ENCODE measurements around the gene FGF10. TPM values are rescaled to one million over a fixed set of nuclear protein-coding genes. Genes with fewer than 3 reads are reported as not detected.

Gene FGF10
- polyA plus RNA-seq, 3 donors: not detected

GRCh38 chr5:44275329-44275728, 113.9 kb downstream of the FGF10 start:
- no peak overlapping the region for H3K4me3 ChIP-seq (replicated peaks in 1 of 3; ENCODE audit: low read depth in 2 of 3, low read length in 3 of 3)
- no peak overlapping the region for H3K4me2 ChIP-seq (replicated peaks; ENCODE audit: extremely low read depth, low read length, poor library complexity, severe bottlenecking)
- no peaks in the 10 kb centered on the region for H3K36me3 Mint-ChIP-seq
- H3K36me3 ChIP-seq (replicated peaks in 1 of 2; ENCODE audit: control insufficient read depth in 1 of 2, insufficient read depth in 2 of 2, low read length in 2 of 2): no peaks in the 10 kb centered on the region
- H3K4me1 ChIP-seq (ENCODE audit: control insufficient read depth in 1 of 2, insufficient read depth in 2 of 2, low read length in 2 of 2): no peaks in the 10 kb centered on the region
- no CpG with 5 or more reads among the region's 1 CpG for WGBS (ENCODE audit: insufficient coverage)
- no peaks in the 10 kb centered on the region for H4K20me1 ChIP-seq (ENCODE audit: insufficient read depth, low read length)
- H3K27me3 Mint-ChIP-seq (ENCODE audit: low read depth in 3 of 3): no peaks in the 10 kb centered on the region
- H3K4me1 Mint-ChIP-seq: no peaks in the 10 kb centered on the region
- TF ChIP-seq CTCF (IDR thresholded peaks at IDR 0.05): no peak
- H3K9ac ChIP-seq (ENCODE audit: insufficient read depth, low read length, poor library complexity, severe bottlenecking): no peak overlapping the region
- intact Hi-C loops (cut with micrococcal nuclease): no loop called here
- no peaks in the 10 kb centered on the region for H3K79me2 ChIP-seq (ENCODE audit: insufficient read depth, low read length)
- no peak overlapping the region for H3K4me3 Mint-ChIP-seq
- no peak overlapping the region for H3K27ac ChIP-seq (ENCODE audit: low read depth in 1 of 2, low read length in 2 of 2)
- H3K9me3 Mint-ChIP-seq: peaks cover 0 to 5% (median 0%) of the 10 kb centered on the region in 7 donors
- no peak overlapping the region for H2AFZ ChIP-seq (ENCODE audit: insufficient read depth, low read depth, low read length, poor library complexity, severe bottlenecking)
- no peaks in the 10 kb centered on the region for H3K27me3 ChIP-seq (ENCODE audit: control insufficient read depth in 2 of 2, insufficient read depth in 2 of 2, low read length in 2 of 2)
- H3K9me3 ChIP-seq (replicated peaks in 1 of 2; ENCODE audit: control insufficient read depth in 1 of 2, insufficient read depth in 1 of 2, low read length in 2 of 2): no peaks in the 10 kb centered on the region
- no peak overlapping the region for H3K27ac Mint-ChIP-seq
- no peak for DNase-seq

- Mint-ChIP-seq H3K9me3 (peaks cover 0 to 6% (median 0%) of the 10 kb centered on the region in 7 donors), H3K4me3 (no peak overlapping the region), H3K36me3 (no peaks in the 10 kb centered on the region), H3K4me1 (no peaks in the 10 kb centered on the region), H3K27ac (no peak overlapping the region), H3K27me3 (ENCODE audit: low read depth in 3 of 3) (peaks cover 0 to 2% (median 0%) of the 10 kb centered on the region in 3 donors)
- Histone ChIP-seq H3K27me3 (ENCODE audit: control insufficient read depth in 2 of 2, insufficient read depth in 2 of 2, low read length in 2 of 2) (no peaks in the 10 kb centered on the region), H2AFZ (ENCODE audit: insufficient read depth, low read depth, low read length, poor library complexity, severe bottlenecking) (no peak overlapping the region), H3K9me3 (replicated peaks in 1 of 2; ENCODE audit: control insufficient read depth in 1 of 2, insufficient read depth in 1 of 2, low read length in 2 of 2) (no peaks in the 10 kb centered on the region), H3K4me1 (ENCODE audit: control insufficient read depth in 1 of 2, insufficient read depth in 2 of 2, low read length in 2 of 2) (no peaks in the 10 kb centered on the region), H3K9ac (ENCODE audit: insufficient read depth, low read length, poor library complexity, severe bottlenecking) (no peak overlapping the region), H3K27ac (ENCODE audit: low read depth in 1 of 2, low read length in 2 of 2) (no peak overlapping the region), H4K20me1 (ENCODE audit: insufficient read depth, low read length) (no peaks in the 10 kb centered on the region), H3K4me2 (replicated peaks; ENCODE audit: extremely low read depth, low read length, poor library complexity, severe bottlenecking) (no peak overlapping the region), H3K36me3 (replicated peaks in 1 of 2; ENCODE audit: control insufficient read depth in 1 of 2, insufficient read depth in 2 of 2, low read length in 2 of 2) (no peaks in the 10 kb centered on the region), H3K79me2 (ENCODE audit: insufficient read depth, low read length) (no peaks in the 10 kb centered on the region), H3K4me3 (replicated peaks in 1 of 3; ENCODE audit: low read depth in 2 of 3, low read length in 3 of 3) (no peak overlapping the region)
- no peak for DNase-seq
- no peak for TF ChIP-seq CTCF (IDR thresholded peaks at IDR 0.05)
- intact Hi-C loops (cut with micrococcal nuclease): no loop called here
Observed at GRCh38 chr5:44267909-44268308, 121.3 kb downstream of the FGF10 start.
